Purkinje cell (primary cell): Measurements from ENCODE around the gene OR4L1. TPM values are rescaled to one million over a fixed set of nuclear protein-coding genes. Genes with fewer than 3 reads are reported as not detected.

Source experiments
- polyA plus RNA-seq: library from polyadenylated mRNA; unstranded; fragments of >200 nt; fragmentation: Nextera tagmentation; gene quantifications from 2 replicates; pipeline ENCODE4 v1.2.1, GENCODE V29; 2014

Gene OR4L1, protein sequence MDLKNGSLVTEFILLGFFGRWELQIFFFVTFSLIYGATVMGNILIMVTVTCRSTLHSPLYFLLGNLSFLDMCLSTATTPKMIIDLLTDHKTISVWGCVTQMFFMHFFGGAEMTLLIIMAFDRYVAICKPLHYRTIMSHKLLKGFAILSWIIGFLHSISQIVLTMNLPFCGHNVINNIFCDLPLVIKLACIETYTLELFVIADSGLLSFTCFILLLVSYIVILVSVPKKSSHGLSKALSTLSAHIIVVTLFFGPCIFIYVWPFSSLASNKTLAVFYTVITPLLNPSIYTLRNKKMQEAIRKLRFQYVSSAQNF
- not detected in 2 replicates for polyA plus RNA-seq

DNA sequence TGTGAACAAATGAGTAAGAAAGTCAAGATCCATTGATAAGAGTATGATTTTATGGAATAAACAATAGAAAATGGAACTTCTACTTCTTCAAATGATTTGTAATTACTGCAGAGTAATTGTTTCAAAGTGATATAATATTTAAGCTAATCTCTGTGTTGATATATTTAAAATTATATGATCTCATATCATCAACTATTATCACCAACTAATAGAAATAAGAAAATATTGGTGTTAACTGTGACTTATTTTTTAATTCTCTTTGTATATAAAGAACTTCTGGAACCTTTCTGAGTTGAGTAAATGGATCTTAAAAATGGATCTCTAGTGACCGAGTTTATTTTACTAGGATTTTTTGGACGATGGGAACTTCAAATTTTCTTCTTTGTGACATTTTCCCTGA, at the start of gene OR4L1:
Gene OR4L1 (plus strand): TSS at position 301 of the 400 bp plus-strand sequence. CDS start 0 bp downstream, at position 301.

DNA sequence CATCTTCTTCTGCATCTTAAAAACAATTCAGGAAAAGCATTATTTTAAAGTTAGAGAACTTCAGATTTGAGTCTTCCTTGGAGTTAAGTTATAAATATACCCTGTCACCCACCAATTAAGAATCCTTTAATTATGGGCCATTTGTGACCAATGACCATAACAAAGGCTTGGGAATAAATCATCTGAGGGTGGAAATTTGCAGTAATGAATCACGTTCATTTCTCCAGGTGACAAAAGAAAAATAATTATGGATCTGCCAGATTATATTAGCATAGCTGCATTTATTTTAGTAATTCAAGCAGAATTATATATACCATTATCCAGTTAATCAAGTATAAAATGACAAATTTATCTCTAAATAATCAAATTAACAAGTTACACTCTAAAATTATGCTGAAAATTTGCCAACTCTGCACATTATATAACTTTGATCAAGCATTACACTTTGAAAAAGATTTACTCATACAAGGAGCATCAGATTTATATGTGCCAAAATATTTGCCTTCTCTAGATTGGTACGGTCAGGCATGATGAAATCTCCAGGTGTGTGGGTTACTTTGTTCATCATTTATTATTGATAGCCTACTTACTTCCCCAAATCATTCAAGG, 40.5 kb upstream of the OR4L1 start, which contains the start of gene OR4K14:
Gene OR4K14 (minus strand): TSS at position 51 of the 609 bp plus-strand sequence. CDS start 4,114 bp downstream, outside the sequence.

DNA sequence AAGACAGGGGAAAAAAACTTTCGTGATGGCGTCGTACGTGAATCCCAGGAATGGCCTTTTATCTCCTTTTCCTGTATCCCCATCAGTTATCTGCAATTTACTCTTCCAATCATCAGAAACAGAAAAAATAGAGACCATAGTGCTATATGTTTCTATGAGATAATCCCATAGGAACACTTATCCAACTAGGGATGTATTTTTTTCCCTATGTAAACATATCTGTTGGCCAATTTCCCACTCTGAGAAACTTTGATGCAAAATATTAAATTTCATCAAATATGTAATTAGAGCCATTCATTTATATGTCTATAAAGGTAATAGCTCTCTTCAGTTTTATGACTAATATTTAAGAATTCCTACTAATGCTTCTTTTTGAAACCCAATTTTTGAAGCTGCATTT, 23.9 kb upstream of the OR4L1 start, which contains the start of gene OR4K13:
Gene OR4K13 (minus strand): TSS at position 101 of the 400 bp plus-strand sequence. CDS start 1,280 bp downstream, outside the sequence.

DNA sequence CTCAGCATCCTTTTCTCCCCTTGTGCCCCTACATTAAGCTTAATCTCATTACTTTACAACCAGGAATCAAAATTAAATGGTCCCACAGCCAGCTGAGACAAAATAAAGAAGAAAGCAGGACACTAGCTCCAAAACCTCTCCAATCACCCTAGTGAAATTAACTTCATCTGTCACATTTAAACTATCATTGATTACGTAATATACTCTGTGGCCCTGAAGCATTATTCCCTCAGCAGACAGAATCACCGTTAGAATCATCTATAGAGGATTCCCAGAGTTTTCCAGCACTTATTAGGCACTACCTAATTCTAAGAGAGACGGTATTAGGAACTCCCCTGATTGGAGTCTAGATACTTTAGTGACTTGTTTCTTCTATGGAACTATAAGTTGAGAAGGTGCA, 50.6 kb downstream of the OR4L1 start, which contains the start of gene OR4K17:
Gene OR4K17 (plus strand): TSS at position 302 of the 400 bp plus-strand sequence. CDS start 6,761 bp downstream, outside the sequence.

Other genes starting within 250 kb of the OR4L1 start
- not detected in 2 replicates for gene OR4K2, start 184.9 kb upstream of the OR4L1 start, polyA plus RNA-seq
- not detected in 2 replicates for gene OR4K5, start 139.4 kb upstream of the OR4L1 start, polyA plus RNA-seq
- not detected in 2 replicates for gene OR4K1, start 129.1 kb upstream of the OR4L1 start, polyA plus RNA-seq
- not detected in 2 replicates for gene OR4K15, start 84.5 kb upstream of the OR4L1 start, polyA plus RNA-seq
- gene OR4Q2, start 57.9 kb upstream of the OR4L1 start, polyA plus RNA-seq: not detected in 2 replicates
- gene OR4K14, start 40.7 kb upstream of the OR4L1 start, polyA plus RNA-seq: not detected in 2 replicates
- not detected in 2 replicates for gene OR4K13, start 24.0 kb upstream of the OR4L1 start, polyA plus RNA-seq
- not detected in 2 replicates for gene OR4K17, start 50.7 kb downstream of the OR4L1 start, polyA plus RNA-seq
- gene OR4N5, start 78.8 kb downstream of the OR4L1 start, polyA plus RNA-seq: not detected in 2 replicates
- 0.10 TPM in 1 of 2 replicates, not detected in the other for gene OR11G2, start 130.9 kb downstream of the OR4L1 start, polyA plus RNA-seq
- not detected in 2 replicates for gene OR11H6, start 163.7 kb downstream of the OR4L1 start, polyA plus RNA-seq
- not detected in 2 replicates for gene OR11H7, start 168.9 kb downstream of the OR4L1 start, polyA plus RNA-seq
- gene OR11H4, start 179.2 kb downstream of the OR4L1 start, polyA plus RNA-seq: not detected in 2 replicates
- gene TTC5, start 245.9 kb downstream of the OR4L1 start, polyA plus RNA-seq: 12.5 and 17.5 TPM in 2 replicates